Spinal cord (tissue), 10 donors: ENCODE results near the gene DAPK1. TPM values are rescaled to one million over a fixed set of nuclear protein-coding genes. Genes with fewer than 3 reads are reported as not detected.
A peak's percentile ranks its signal among the peaks of the same experiment; 100 is the strongest.

ENCODE experiments used
- DNase-seq, 6 donors: peaks; one replicate each; pipeline versions ENCODE4 v3.0.0 to v3.0.0-alpha.2; 2013 to 2015; ENCODE audit warnings: low spot score in 6 of 6, low read depth in 4 of 6
- H3K27ac ChIP-seq: one replicate; pipeline ENCODE4 v1.5.1; 2013; ENCODE audit warnings: low read depth, low read length, control low read depth
- H3K27me3 ChIP-seq: one replicate; pipeline ENCODE4 v1.6.1; 2013; ENCODE audit warnings: low read length; ENCODE audit not compliant: control insufficient read depth, insufficient read depth
- H3K36me3 ChIP-seq: one replicate; pipeline ENCODE4 v1.6.1; 2013; ENCODE audit warnings: low read length; ENCODE audit not compliant: control insufficient read depth, insufficient read depth
- H3K4me1 ChIP-seq: one replicate; pipeline ENCODE4 v1.6.1; 2013; ENCODE audit warnings: low read length; ENCODE audit not compliant: control insufficient read depth, insufficient read depth
- H3K4me3 ChIP-seq: one replicate; pipeline ENCODE4 v1.5.1; 2013; ENCODE audit warnings: low read depth, low read length, control low read depth
- H3K9me3 ChIP-seq: one replicate; pipeline ENCODE4 v1.6.1; 2013; ENCODE audit warnings: low read length; ENCODE audit not compliant: control insufficient read depth, insufficient read depth
- WGBS: methylation state at CpG from one replicate; pipeline ENCODE4 v1.1.5; 2013; ENCODE audit warnings: missing lambda C conversion rate; ENCODE audit not compliant: insufficient coverage; 5-methylcytosine and 5-hydroxymethylcytosine counted together
- polyA plus RNA-seq, 2 donors: library from polyadenylated mRNA; unstranded; fragments of 120-200 nt; gene quantifications; one replicate each; pipeline ENCODE4 v1.2.1, GENCODE V29; 2013; ENCODE audit not compliant: insufficient read length in 2 of 2
- total RNA-seq, 2 donors: library from RNA; depleted of rRNA in 1 of 2; stranded (reverse); fragments of 120-200 nt in 1 of 2; fragments of >200 nt in 1 of 2; gene quantifications; one replicate each; pipeline versions ENCODE4 v1.2.3 to v1.2.4, GENCODE V29; 2013 to 2014
- donor health status: healthy.

DAPK1 gene
- total and polyA plus RNA-seq, 4 donors, result 53.3 to 82.6 (median 77.9) TPM

DNA sequence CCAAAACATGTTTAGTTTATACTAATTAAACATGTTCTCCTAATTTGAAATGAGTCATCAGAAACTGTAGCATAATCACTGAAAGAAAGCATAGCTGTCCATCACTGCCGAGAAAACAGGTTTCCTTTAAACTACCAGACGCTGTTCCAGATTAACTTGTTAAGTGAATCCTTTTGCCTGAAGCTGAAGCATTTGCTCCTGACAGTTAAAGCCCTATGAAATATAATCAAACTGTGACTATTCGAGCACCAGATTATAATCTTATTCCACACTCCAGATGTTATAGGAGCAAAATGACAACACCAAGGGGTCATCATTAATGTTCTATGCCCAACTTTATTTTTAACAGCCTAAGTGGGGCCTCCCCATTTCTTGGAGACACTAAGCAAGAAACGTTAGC, 142.3 kb downstream of the DAPK1 start:
- H3K4me1 ChIP-seq, result peaks cover 10% of the 10 kb centered on the region
- 65% methylated on average over 4 of the region's 4 CpGs for WGBS
- no peaks in the 10 kb centered on the region for H3K9me3 ChIP-seq
- no peak overlapping the region for H3K27ac ChIP-seq
- H3K36me3 ChIP-seq, result peaks cover 21% of the 10 kb centered on the region
- DNase-seq, result peak in 1 of 6 donors; percentile 64
- H3K27me3 ChIP-seq, result no peaks in the 10 kb centered on the region
- H3K4me3 ChIP-seq, result no peak overlapping the region

DNA sequence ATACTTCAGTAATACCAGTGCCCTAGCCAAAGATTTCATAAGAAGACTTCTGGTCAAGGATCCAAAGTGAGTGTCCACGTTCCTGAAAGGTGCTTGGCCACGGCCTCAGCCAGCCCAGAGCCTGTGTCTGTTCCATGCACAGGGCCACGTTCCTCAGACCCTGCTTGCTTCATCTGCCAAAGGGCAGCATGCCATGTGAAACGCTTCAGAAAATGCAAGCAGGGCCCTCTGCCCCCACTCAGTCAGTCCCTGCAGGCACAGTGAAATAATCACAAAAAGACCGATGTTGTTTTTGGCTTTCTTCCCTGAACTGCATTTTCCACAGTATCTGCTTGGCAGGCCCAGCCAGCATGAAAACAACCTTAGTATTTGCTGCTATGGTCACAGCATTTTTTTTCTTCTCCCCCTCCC, 142.7 kb downstream of the DAPK1 start:
- Histone ChIP-seq H3K36me3 (peaks cover 17% of the 10 kb centered on the region), H3K27ac (no peak overlapping the region), H3K4me3 (no peak overlapping the region), H3K27me3 (no peaks in the 10 kb centered on the region), H3K4me1 (peaks cover 9% of the 10 kb centered on the region), H3K9me3 (no peaks in the 10 kb centered on the region)
- peak in 3 of 6 donors; percentile 52 to 91 (median 88) for DNase-seq
- WGBS, result 22% methylated on average over 5 of the region's 5 CpGs

DNA sequence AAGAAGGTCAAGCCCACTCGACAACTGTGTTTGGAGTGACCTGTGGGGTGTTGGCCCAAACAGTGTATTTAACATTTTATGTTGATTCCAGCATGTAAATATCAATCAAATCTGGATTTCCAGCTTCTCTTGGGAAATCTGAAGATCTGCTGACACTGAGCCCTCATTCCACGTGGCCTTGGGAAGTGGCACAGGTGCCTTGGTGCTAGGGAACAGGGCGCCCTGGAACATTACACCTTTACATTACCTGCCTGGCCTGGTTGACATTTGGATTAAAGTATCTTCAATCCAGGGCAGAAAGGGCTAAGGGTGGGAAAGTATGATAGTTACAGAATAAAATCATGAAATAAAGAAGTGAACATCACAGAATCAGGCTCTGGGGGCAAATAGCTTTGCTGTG, 143.4 kb downstream of the DAPK1 start:
- Histone ChIP-seq H3K27me3 (no peaks in the 10 kb centered on the region), H3K27ac (no peak overlapping the region), H3K4me3 (no peak overlapping the region), H3K36me3 (peaks cover 15% of the 10 kb centered on the region), H3K4me1 (peaks cover 9% of the 10 kb centered on the region), H3K9me3 (no peaks in the 10 kb centered on the region)
- no peak for DNase-seq
- WGBS, result 88% methylated on average over 1 of the region's 3 CpGs

DNA sequence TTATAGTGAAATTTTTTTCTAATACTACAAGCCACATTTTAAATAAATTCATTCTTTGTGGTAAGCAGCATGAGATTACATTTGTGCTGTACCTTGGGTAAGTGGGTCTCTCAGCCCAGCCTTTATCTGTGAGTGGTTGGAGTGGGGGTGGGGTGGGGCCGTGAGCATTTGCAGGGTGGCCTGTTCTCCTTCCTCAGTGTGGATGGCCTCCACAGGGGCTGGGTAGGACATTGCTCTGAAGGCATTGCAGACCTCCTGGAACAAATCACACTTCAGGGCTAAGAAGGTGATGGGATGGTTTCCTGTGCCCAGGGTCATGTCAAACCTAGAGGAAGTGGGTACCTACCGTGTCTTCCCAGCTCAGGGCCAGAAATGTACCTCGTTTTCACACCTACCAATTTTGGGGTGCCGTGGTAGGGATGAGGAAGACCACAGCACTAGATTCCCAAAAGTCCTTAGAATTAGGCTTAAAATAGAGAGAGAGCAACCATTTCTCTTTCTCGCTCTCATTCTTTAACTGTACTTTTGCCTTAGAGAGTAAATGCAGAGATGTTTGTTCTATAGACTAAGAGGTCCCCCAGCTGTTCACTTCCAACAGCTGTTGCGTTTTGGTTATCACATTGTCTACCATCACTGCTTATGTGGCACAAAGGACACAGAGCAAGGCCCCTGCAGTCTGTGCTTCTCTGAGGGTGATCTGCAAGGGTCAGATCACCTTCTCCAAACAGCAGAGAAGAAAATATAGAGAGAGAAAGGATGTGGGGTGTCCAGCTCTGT, 144.9 kb downstream of the DAPK1 start:
- Histone ChIP-seq H3K4me1 (peaks cover 5% of the 10 kb centered on the region), H3K27me3 (no peaks in the 10 kb centered on the region), H3K27ac (no peak overlapping the region), H3K9me3 (no peaks in the 10 kb centered on the region), H3K4me3 (no peak overlapping the region), H3K36me3 (peaks cover 18% of the 10 kb centered on the region)
- 100% methylated on average over 1 of the region's 6 CpGs for WGBS
- peak in 1 of 6 donors; percentile 47 for DNase-seq

DNA sequence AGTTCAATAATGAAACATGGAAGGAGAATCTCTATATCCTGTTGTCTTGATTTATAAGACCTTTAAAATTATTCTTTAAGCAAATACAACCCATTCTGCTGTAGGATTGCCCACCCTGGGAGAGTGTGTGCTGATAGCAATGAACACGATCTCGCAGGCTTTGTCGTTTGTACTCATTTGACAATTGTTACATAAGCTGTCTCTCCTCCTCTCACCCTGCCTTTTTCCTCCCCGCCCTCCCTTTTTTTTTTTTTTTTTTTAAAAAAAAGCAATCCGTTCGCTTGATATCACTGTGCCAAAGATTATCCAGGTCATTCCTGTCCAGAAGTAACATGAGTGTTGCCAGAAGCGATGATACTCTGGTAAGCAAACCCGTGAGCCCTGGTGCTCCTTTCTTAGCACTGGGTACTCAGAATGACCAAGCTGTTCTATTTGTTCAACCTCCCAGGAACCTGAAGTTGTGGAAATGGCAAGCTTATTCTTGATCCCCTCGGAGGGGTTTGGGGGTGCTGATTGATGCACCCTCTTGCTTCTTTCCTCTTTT, 145.5 kb downstream of the DAPK1 start:
- no peaks in the 10 kb centered on the region for H3K27me3 ChIP-seq
- no peak overlapping the region for H3K4me3 ChIP-seq
- no peak for DNase-seq
- H3K9me3 ChIP-seq, result no peaks in the 10 kb centered on the region
- peaks cover 5% of the 10 kb centered on the region for H3K4me1 ChIP-seq
- H3K27ac ChIP-seq, result no peak overlapping the region
- peaks cover 18% of the 10 kb centered on the region for H3K36me3 ChIP-seq
- WGBS, result 88% methylated on average over 8 of the region's 9 CpGs

DNA sequence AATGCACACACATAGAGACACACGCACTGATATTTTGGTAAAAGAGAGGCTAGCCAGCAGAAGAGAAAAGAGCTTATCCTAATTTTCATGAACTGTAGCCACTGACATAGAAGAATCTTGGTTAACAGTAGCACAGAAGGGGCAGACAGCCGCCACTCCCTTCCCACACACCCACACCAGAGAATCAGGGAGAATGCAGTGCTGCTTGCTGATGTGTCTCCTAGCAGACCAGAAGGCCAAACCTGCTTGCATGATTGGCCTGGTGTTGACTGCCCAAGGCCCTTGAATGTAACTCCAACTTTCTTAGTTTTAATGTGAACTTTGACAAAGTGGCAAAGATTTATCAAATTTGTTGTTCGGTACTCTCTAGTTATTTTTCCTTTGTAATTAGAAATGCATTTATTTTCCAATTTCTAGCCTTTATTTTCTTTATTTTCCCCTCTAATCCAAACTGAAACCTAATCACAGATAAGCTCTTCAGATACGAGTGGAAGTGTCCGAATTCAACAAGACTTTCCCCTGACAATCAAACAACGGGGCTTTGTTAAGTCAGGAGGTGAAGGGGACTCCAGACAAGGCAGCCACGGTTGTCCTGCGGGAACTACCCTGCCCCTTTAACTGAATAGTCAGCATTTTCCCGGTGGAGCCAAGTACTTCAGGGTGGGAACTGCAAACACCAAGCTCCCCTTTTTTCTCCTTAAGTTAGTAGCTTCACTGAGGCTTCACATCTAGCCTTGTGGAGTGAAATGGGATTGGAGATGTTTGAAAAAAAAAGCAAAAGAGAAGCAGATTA, 146.3 kb downstream of the DAPK1 start:
- WGBS, result 67% methylated on average over 5 of the region's 9 CpGs
- Histone ChIP-seq H3K9me3 (no peaks in the 10 kb centered on the region), H3K27ac (no peak overlapping the region), H3K36me3 (peaks cover 18% of the 10 kb centered on the region), H3K4me1 (peaks cover 5% of the 10 kb centered on the region), H3K4me3 (no peak overlapping the region), H3K27me3 (no peaks in the 10 kb centered on the region)
- no peak for DNase-seq

DNA sequence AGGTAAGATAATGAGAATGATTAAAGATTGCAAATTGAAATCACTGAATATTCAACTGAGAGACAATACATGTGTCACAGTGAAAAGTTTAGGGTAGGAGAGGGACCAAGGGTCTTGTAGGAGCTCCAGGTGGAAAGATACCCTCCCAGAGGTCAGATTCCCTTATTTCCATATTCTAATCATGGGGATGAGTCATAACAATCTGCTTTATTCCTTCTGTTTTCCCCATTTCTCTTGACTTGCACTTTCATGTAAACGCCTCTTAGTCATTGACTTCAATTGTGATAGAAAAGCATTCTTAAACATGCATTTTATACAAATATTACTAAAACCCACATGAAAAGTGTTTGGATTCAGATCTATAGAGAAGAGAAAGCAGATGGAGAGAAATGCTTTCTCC, 147.0 kb downstream of the DAPK1 start:
- Histone ChIP-seq H3K4me1 (peaks cover 5% of the 10 kb centered on the region), H3K4me3 (no peak overlapping the region), H3K27ac (no peak overlapping the region), H3K36me3 (peaks cover 18% of the 10 kb centered on the region), H3K27me3 (no peaks in the 10 kb centered on the region), H3K9me3 (no peaks in the 10 kb centered on the region)
- WGBS, result no CpG with 5 or more reads among the region's 1 CpG
- DNase-seq, result no peak

DNA sequence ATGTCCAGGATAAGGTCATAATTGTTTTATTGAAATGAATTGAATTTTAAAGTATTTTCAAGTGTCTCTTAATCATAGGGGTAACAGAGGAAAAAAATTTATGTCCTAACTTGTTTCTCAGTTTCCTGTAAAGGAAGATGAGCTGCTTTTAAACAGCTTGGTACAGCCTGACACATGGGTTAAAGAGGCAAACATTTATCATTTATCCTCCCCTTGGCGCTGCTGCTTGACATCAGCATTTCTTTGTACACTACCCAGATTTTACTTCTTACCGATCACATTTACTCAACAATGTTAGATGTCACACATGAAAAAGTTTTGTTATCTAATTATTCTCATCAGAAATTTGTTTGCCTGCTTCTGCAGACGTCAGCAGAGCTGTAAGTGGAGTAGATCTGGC, 148.9 kb downstream of the DAPK1 start:
- H3K27me3 ChIP-seq, result no peaks in the 10 kb centered on the region
- H3K4me3 ChIP-seq, result no peak overlapping the region
- H3K27ac ChIP-seq, result no peak overlapping the region
- no CpG with 5 or more reads among the region's 3 CpGs for WGBS
- no peaks in the 10 kb centered on the region for H3K9me3 ChIP-seq
- H3K4me1 ChIP-seq, result peaks cover 3% of the 10 kb centered on the region
- H3K36me3 ChIP-seq, result peaks cover 21% of the 10 kb centered on the region
- DNase-seq, result no peak

DNA sequence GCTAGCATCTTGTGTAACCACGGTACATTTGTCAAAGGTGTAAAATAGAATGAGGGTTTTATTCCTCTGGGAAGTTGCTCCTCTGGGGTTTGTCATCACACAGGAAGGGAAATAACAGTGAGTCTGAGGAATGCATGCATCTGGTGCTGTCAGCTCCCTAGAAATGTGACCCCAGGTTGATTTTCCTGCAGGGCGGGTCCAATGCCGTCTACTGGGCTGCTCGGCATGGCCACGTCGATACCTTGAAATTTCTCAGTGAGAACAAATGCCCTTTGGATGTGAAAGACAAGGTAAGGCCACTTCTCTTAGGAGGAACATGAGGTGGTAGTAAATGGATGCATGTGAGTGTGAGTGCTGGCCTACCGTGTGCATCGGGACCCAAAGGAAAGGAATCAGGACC, 149.4 kb downstream of the DAPK1 start:
- WGBS, result 91% methylated on average over 8 of the region's 8 CpGs
- Histone ChIP-seq H3K36me3 (peaks cover 22% of the 10 kb centered on the region), H3K27ac (no peak overlapping the region), H3K27me3 (no peaks in the 10 kb centered on the region), H3K4me1 (peaks cover 3% of the 10 kb centered on the region), H3K9me3 (no peaks in the 10 kb centered on the region), H3K4me3 (no peak overlapping the region)
- DNase-seq, result no peak
